GM19397 (cell line): ENCODE data around the gene ZPBP.
"Not testable (repeated sequence)": the region's sequence is repeated elsewhere in the genome, so short reads cannot be mapped to it uniquely, and the experiment has no call there.

Experiments used
- ATAC-seq: cut with Tn5 transposase; IDR thresholded peaks from one replicate; pipeline ENCODE4 v1.9.1; 2021; ENCODE audit warnings: mild to moderate bottlenecking, moderate library complexity; ENCODE audit not compliant: unreplicated experiment

Gene ZPBP

GRCh38 chr7:50047716-50048115 lies 45.3 kb downstream of the ZPBP start:
- ATAC-seq, result no peak

- not testable (repeated sequence) for ATAC-seq
These were observed 51.9 kb downstream of the ZPBP start for GRCh38 chr7:50041165-50041564.

- no peak for ATAC-seq
These were observed 56.0 kb downstream of the ZPBP start for GRCh38 chr7:50037086-50037485.

DNA sequence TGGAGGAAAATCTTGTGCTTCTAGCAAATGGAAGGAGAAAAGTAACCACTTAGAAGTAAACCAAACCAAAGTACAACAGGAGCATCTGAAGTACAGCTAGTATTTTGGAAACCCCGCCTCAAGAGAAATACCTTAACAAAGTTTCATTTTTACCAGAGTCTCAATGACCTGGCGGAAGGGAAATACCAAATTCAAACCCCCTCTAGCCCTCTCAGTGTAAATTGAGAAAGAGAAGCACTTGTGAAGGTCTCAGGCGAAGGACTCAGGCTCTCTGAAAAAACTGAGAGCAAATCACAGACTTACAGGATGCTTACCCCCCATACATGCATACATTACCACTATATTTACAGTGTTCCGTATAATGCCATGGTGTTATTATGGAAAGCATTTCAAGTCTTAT lies 70.1 kb downstream of the ZPBP start:
- ATAC-seq, result no peak

DNA sequence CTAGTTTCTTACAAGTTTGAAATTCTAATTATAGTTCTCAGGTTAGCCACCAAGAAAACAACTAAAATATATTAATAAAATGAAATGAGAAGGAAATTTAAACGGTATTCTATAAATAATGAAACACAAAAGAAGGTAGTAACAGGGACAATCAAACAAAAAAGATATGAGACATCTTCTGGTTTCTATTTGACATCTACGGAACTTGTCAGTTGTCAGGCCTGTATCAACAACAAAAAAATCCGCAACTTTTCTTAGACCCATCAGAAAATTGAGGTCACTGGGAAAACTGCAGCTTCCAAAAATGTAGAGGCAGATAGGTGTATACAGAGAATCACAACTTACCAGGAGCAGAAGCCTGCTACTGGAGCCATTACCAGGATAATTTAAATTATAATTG lies 70.6 kb downstream of the ZPBP start:
- no peak for ATAC-seq

DNA sequence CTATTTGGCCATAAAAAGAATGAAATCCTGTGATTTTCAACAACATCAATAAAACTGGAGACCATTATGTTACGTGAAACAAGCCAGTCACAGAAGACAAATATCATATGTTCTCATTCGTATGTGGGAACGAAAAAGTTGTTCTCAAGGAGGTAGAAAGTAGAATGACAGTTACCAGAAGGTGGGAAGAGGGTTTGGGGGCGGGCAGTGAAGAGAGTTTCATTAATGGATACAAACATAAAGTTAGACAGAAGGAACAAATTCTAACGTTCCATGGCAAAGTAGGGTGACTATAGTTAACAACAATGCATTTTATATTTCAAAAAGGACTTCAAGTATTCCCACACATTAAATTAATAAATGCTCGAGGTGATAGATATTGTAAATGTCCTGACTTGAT lies 97.4 kb downstream of the ZPBP start:
- no peak for ATAC-seq

DNA sequence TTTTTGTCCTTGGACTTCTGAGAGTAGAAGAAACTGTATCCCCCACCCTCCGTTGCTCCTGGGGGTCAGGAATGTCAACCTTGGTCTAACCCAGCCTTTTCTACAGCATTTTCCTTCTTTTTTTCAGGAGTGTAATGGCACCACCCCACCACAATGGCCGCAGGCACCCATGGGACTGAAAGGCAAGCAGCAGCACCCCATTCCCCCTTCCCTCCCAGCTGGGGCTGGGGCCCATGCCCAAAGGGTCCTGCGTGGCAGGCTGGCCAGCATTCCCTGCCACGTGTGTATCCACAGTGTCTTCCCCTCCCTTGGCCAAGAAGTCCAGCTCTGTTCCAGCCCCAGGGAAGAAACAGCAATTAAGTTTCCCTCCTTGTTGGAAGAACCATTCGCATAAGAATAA lies 106.9 kb downstream of the ZPBP start:
- no peak for ATAC-seq

DNA sequence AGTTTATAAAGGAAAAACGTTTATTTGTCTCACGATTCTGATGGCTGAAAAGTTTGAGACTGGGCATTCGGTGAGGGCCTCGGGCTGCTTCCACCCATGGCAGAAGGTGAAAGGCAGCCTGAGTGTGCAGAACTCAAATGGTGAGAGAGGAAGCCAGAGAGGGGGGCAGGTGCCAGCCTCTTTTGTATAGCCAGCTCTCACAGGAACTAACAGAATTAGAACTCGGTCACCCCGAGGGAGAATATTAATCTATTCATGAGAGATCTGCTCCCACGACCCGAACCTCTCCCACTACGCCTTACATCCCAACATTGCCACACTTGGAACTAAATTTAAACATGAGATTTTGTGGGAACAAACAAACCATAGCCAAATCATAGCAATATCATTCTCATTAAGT lies 112.6 kb downstream of the ZPBP start:
- no peak for ATAC-seq

GRCh38 chr7:49976238-49976637 lies 116.8 kb downstream of the ZPBP start:
- ATAC-seq, result no peak

DNA sequence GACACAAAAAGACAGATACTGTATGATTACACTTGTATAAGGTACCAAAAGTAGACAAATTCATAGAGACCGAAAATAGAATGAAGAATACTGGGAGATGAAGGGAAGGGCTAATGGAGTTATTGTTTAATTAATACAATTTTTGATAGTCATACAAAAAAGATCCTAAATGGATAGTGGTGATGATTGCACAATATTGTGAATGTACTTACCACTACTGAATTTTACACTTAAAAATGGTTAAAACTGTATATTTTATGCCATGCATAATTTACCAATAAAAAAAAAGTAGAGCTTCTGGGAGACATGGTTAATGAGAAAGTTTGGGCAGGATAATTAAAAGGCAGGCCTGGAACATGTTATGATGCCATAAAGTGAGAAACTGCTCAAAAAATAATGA lies 119.0 kb downstream of the ZPBP start:
- ATAC-seq, result no peak

DNA sequence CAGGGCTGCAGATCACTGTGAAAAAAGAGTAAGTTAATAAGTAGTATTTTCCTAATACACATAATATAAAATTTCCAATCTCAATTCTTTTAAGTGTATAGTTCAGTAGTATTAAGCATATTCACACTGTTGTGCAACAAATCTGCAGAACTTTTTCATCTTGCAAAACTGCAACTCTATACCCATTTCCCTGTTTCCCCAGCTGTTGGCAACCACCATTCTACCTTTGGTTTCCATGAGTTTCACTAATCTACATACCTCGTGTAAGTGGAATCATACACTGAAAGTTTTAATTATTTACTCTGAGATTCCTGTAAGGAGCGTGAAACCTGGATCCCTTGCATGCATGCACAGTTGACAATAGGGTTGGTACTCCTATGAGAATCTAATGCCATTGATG lies 155.4 kb downstream of the ZPBP start:
- ATAC-seq, result no peak

- no peak for ATAC-seq
These were observed 161.4 kb downstream of the ZPBP start for GRCh38 chr7:49931627-49932026.

- ATAC-seq, result no peak
These were observed 164.3 kb downstream of the ZPBP start for GRCh38 chr7:49928787-49929186.

DNA sequence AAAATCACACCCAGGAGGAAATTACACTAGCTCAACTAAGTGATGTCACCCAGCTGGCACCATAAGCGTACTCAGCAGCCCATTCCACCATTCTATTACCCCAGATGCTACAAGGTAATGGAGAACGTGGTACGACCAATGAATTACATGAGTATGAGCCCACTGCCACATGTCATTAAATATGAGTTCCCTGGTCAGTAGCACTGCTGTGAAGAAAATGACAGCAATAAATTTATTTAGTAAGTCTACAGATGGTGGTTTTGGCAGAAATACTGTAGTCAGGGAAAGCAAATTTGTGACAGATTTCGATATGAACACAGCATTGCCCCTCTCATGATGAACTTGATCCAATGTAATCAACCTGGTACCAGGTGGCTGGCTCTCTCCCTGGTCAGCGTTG lies 165.4 kb downstream of the ZPBP start:
- ATAC-seq, result no peak

DNA sequence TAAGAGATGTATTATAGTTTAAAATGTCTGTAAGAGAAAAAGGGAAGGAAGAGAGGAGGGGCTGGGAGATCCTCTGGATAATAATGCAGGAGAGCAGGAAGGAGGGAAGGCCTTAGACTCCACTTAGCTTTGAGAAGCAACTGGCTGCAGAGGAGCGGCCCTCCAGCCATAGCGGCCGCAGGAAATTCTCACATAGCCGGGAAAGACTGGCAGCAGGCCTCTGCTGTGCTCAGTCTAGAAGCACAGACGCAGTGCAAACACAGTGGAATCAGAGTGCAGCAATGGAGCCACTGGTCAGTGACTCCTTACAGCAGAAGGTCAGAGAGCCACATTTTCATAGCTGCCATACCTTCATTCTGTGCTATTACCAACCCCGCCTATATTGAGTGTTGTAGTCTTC lies 166.3 kb downstream of the ZPBP start:
- ATAC-seq, result no peak

- no peak for ATAC-seq
These were observed 181.1 kb downstream of the ZPBP start for GRCh38 chr7:49911909-49912308.

- no peak for ATAC-seq
These were observed 198.5 kb downstream of the ZPBP start for GRCh38 chr7:49894543-49894942.

DNA sequence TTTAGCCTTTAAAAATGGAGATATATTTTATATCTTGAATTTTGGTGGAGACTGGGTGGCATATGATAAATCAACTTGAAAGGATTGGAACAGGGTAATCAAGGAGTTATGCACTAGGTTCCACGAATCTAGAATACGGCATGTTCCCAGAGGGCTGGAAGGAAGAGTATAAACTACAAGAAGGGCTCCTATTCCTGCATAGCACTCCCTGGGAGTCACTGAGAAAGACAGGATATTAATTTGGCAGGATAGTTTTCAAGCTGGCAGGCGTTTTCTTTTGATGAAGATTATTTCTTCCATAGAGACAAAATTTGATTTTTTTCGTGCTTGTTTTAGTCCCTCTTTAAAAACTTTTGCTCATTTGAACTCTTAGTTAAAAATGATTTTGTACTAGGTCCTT lies 199.9 kb downstream of the ZPBP start:
- ATAC-seq, result no peak

DNA sequence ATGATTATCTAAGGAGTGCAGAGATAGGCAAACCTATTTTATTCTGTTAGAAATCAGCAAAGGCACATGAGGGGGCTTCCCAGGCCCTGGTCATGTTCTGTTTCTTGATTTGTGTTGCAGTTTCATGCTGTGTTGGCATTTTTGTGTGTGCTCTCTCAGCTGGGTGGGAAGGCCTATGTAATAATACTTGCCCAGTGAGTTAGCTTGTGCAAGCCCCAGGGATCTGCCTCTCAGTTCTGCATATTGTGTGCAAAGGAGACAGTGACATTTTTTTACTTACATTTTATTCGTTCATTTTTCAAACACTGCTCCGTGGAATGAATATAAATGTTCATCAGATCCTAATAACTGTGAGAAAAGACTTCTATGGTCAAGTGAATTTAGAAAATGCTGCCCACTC lies 200.6 kb downstream of the ZPBP start:
- ATAC-seq, result no peak
